Activated CD8-positive, alpha-beta T cell treated with anti-CD3 and anti-CD28 coated beads for 36 hours (primary cell): ENCODE results near the gene IFT122. TPM values are rescaled to one million over a fixed set of nuclear protein-coding genes. Genes with fewer than 3 reads are reported as not detected.

Experiments
- total RNA-seq, 2 experiments: library from RNA; stranded (reverse); gene quantifications; one replicate each; pipeline ENCODE4 v1.2.3, GENCODE V29; 2021

The IFT122 gene
- total RNA-seq, 2 experiments from 2014 or later = 18.9 to 20.4 TPM

Other genes with a start within 250 kb of the IFT122 start
- 100 to 1,000 TPM; 114 to 118 TPM for gene COPG1, start 190.6 kb upstream of the IFT122 start, total RNA-seq
- 10 to 100 TPM; 54.5 to 57.8 TPM for gene HMCES, start 161.4 kb upstream of the IFT122 start, total RNA-seq
- under 1 TPM; 0.56 to 0.65 TPM for gene EFCAB12, start 11.6 kb upstream of the IFT122 start, total RNA-seq
- 10 to 100 TPM; 38.9 to 44.5 TPM for gene MBD4, start 276 bp upstream of the IFT122 start, total RNA-seq
- not detected for gene RHO, start 88.4 kb downstream of the IFT122 start, total RNA-seq
- not detected for gene H1-8, start 103.0 kb downstream of the IFT122 start, total RNA-seq
- 10 to 100 TPM; 10.7 to 12.5 TPM for gene PLXND1, start 166.5 kb downstream of the IFT122 start, total RNA-seq